Lower leg skin (tissue), 3 donors: ENCODE results near the gene WNT2.

Source experiments
- CTCF ChIP-seq, 3 donors: fragments of 450-650 bp; IDR thresholded peaks; one replicate each; pipeline ENCODE4 v1.5.1; 2016; ENCODE audit warnings: antibody characterized with exemption in 3 of 3, mild to moderate bottlenecking in 3 of 3, moderate library complexity in 2 of 3
- POLR2A ChIP-seq, 2 donors: fragments of 450-650 bp; IDR thresholded peaks; one replicate each; pipeline ENCODE4 v1.6.1; 2016 to 2017; ENCODE audit warnings: antibody characterized with exemption in 2 of 2, mild to moderate bottlenecking in 1 of 2, moderate library complexity in 1 of 2

- TF ChIP-seq CTCF (IDR thresholded peaks at IDR 0.05) (no peak), POLR2A (IDR thresholded peaks at IDR 0.05) (no peak)
Observed at GRCh38 chr7:117230276-117231046, 92.4 kb downstream of the WNT2 start.
